Measurements from ENCODE around the gene PIK3CD. TPM values are rescaled to one million over a fixed set of nuclear protein-coding genes. Genes with fewer than 3 reads are reported as not detected.

The PIK3CD gene
- total and polyA plus RNA-seq, 10 of the 15 experiments (the other 5 are each of a cell fraction or from before 2014, with no cell fraction given) = 7.0 to 101 (median 51.1) TPM

DNA sequence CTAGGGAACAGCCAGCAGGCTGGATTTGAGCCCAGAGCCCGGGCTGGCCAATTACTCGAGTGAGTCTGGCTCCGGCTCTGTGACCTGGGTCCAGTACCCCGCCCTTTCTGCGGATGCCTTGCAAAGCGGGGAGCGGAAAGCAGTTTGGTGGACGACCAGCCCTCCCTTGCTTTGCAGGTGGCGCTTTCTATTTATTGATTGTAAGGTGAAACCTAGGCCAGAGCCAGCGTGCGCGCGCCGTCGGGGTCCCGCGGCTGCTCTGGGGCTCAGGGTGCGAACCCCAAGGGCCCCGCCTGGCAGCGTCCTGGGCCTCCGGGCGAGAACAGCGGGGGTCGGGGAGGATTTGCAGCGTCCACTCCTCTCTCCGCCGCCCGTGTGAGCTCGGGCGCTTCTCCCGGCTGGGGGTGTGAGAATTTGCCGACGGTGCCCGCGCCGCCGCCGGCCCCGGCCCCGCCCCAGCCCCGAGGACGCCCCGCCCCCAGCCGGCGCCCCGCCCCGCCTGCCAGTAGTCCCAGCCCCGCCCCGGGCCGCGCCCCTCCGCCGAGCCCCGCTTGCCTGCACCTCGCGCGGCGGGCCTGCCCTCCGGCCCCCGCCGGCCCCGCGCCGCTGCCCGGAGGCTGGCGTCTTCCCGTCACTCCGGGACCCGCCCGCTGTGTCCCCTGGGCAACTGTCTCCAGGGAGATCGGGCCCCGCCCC lies 37.6 kb downstream of the PIK3CD start (continued):
- TF ChIP-seq MYC (IDR thresholded peaks at IDR 0.05; ENCODE audit: insufficient read depth, insufficient read length, insufficient replicate concordance, low read length, severe bottlenecking) = no peak
- TF ChIP-seq RFX5 (IDR thresholded peaks at IDR 0.05; ENCODE audit: low read depth, low read length) = no peak
- TF ChIP-seq, protein P1, sequence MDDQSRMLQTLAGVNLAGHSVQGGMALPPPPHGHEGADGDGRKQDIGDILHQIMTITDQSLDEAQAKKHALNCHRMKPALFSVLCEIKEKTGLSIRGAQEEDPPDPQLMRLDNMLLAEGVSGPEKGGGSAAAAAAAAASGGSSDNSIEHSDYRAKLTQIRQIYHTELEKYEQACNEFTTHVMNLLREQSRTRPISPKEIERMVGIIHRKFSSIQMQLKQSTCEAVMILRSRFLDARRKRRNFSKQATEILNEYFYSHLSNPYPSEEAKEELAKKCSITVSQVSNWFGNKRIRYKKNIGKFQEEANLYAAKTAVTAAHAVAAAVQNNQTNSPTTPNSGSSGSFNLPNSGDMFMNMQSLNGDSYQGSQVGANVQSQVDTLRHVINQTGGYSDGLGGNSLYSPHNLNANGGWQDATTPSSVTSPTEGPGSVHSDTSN (IDR thresholded peaks at IDR 0.05; ENCODE audit: insufficient replicate concordance, low read depth, low read length) = no peak
- TF ChIP-seq, protein P2, sequence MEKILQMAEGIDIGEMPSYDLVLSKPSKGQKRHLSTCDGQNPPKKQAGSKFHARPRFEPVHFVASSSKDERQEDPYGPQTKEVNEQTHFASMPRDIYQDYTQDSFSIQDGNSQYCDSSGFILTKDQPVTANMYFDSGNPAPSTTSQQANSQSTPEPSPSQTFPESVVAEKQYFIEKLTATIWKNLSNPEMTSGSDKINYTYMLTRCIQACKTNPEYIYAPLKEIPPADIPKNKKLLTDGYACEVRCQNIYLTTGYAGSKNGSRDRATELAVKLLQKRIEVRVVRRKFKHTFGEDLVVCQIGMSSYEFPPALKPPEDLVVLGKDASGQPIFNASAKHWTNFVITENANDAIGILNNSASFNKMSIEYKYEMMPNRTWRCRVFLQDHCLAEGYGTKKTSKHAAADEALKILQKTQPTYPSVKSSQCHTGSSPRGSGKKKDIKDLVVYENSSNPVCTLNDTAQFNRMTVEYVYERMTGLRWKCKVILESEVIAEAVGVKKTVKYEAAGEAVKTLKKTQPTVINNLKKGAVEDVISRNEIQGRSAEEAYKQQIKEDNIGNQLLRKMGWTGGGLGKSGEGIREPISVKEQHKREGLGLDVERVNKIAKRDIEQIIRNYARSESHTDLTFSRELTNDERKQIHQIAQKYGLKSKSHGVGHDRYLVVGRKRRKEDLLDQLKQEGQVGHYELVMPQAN (conservative IDR thresholded peaks at IDR 0.05) = no peak; the same call in 1 of the 2 replicates
- no peak; the same call in 1 of the 2 replicates for TF ChIP-seq POLR2AphosphoS2 (IDR thresholded peaks at IDR 0.05; ENCODE audit: low read depth, low read length)
- TF ChIP-seq, protein P3, sequence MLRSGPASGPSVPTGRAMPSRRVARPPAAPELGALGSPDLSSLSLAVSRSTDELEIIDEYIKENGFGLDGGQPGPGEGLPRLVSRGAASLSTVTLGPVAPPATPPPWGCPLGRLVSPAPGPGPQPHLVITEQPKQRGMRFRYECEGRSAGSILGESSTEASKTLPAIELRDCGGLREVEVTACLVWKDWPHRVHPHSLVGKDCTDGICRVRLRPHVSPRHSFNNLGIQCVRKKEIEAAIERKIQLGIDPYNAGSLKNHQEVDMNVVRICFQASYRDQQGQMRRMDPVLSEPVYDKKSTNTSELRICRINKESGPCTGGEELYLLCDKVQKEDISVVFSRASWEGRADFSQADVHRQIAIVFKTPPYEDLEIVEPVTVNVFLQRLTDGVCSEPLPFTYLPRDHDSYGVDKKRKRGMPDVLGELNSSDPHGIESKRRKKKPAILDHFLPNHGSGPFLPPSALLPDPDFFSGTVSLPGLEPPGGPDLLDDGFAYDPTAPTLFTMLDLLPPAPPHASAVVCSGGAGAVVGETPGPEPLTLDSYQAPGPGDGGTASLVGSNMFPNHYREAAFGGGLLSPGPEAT (IDR thresholded peaks at IDR 0.05; ENCODE audit: low read depth) = peak; percentile 39; the same call in 1 of the 2 replicates
- 0 out of 2 replicates have a peak, but pooled peaks have one; percentile 14 for TF ChIP-seq BMI1 (IDR thresholded peaks at IDR 0.05; ENCODE audit: borderline replicate concordance)
- TF ChIP-seq ZNF207 (IDR thresholded peaks at IDR 0.05; ENCODE audit: borderline replicate concordance) = 0 out of 2 replicates have a peak, but pooled peaks have one; percentile 35
- 0 out of 2 replicates have a peak, but pooled peaks have one; percentile 36 for TF ChIP-seq YY1 (IDR thresholded peaks at IDR 0.05; ENCODE audit: low read depth, low read length)
- TF ChIP-seq BRCA1 (IDR thresholded peaks at IDR 0.05; ENCODE audit: low read depth, low read length) = no peak
- TF ChIP-seq POLR2A (IDR thresholded peaks at IDR 0.05; ENCODE audit: low read depth, low read length) = peak; percentile 45; the same call in 1 of the 2 replicates
- TF ChIP-seq BHLHE40 (IDR thresholded peaks at IDR 0.05; ENCODE audit: borderline replicate concordance in 1 of 2, low read depth in 2 of 2, low read length in 1 of 2) = peak; percentile 11 to 50; a peak in 1 of 4 replicates
- no peak for TF ChIP-seq ZNF384 (IDR thresholded peaks at IDR 0.05; ENCODE audit: borderline replicate concordance, low read depth, low read length)
- peak; percentile 47; the same call in 1 of the 2 replicates for TF ChIP-seq LARP7 (IDR thresholded peaks at IDR 0.05)
- TF ChIP-seq ZNF24 (IDR thresholded peaks at IDR 0.05) = no peak
- TF ChIP-seq, protein P4, sequence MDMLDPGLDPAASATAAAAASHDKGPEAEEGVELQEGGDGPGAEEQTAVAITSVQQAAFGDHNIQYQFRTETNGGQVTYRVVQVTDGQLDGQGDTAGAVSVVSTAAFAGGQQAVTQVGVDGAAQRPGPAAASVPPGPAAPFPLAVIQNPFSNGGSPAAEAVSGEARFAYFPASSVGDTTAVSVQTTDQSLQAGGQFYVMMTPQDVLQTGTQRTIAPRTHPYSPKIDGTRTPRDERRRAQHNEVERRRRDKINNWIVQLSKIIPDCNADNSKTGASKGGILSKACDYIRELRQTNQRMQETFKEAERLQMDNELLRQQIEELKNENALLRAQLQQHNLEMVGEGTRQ (IDR thresholded peaks at IDR 0.05; ENCODE audit: borderline replicate concordance, low read depth, low read length) = no peak
- TF ChIP-seq, protein P5, sequence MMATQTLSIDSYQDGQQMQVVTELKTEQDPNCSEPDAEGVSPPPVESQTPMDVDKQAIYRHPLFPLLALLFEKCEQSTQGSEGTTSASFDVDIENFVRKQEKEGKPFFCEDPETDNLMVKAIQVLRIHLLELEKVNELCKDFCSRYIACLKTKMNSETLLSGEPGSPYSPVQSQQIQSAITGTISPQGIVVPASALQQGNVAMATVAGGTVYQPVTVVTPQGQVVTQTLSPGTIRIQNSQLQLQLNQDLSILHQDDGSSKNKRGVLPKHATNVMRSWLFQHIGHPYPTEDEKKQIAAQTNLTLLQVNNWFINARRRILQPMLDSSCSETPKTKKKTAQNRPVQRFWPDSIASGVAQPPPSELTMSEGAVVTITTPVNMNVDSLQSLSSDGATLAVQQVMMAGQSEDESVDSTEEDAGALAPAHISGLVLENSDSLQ (IDR thresholded peaks at IDR 0.05) = no peak
